GM12891 (cell line): ENCODE data around the gene FAM117A.

Experiments used
- PAX5 ChIP-seq: IDR thresholded peaks from 2 replicates; pipeline ENCODE4 v1.6.1; 2011; ENCODE audit warnings: low read length, moderate library complexity, mild to moderate bottlenecking; ENCODE audit not compliant: insufficient read depth, severe bottlenecking
- POLR2A ChIP-seq: IDR thresholded peaks from 2 replicates; pipeline ENCODE4 v1.6.1; 2011; ENCODE audit warnings: low read depth, low read length, control low read depth
- POLR2AphosphoS5 ChIP-seq: IDR thresholded peaks from 2 replicates; pipeline ENCODE4 v1.6.1; 2011; ENCODE audit warnings: low read depth, low read length, control low read depth
- POU2F2 ChIP-seq: IDR thresholded peaks from 2 replicates; pipeline ENCODE4 v1.6.1; 2011; ENCODE audit warnings: low read depth, mild to moderate bottlenecking, control low read depth, low read length, moderate library complexity
- SPI1 ChIP-seq: IDR thresholded peaks from 2 replicates; pipeline ENCODE4 v1.6.1; 2011; ENCODE audit warnings: low read depth, low read length, control low read depth
- TAF1 ChIP-seq: IDR thresholded peaks from 2 replicates; pipeline ENCODE4 v1.6.1; 2011; ENCODE audit warnings: low read depth, low read length, control low read depth

- TF ChIP-seq POLR2A (peak; percentile 55; the same call in 1 of the 2 replicates), POLR2AphosphoS5 (0 out of 2 replicates have a peak, but pooled peaks have one; percentile 36), SPI1 (no peak), TAF1 (no peak), PAX5 (no peak), POU2F2 (peak; percentile 78)
Measured at GRCh38 chr17:49748791-49749190, 15.1 kb downstream of the FAM117A start.
